ENCODE measurements around the gene GDPD3. TPM values are rescaled to one million over a fixed set of nuclear protein-coding genes. Genes with fewer than 3 reads are reported as not detected.

GDPD3 gene
- total and polyA plus RNA-seq, 2 of the 13 experiments (the other 11 are each of a cell fraction or from before 2014, with no cell fraction given): 18.7 to 20.6 TPM

- TF ChIP-seq MEF2D (CRISPR knock-in tag; IDR thresholded peaks at IDR 0.05) (peak; percentile 22; the same call in 1 of the 2 replicates), AGO2 (optimal IDR thresholded peaks at IDR 0.05; ENCODE audit: low read depth, low read length) (peak; percentile 64), ZNF720 (CRISPR knock-in tag; IDR thresholded peaks at IDR 0.05) (0 out of 2 replicates have a peak, but pooled peaks have one; percentile 53), ZNF605 (CRISPR knock-in tag; IDR thresholded peaks at IDR 0.05) (peak; percentile 60; the same call in 1 of the 2 replicates), ZBTB38 (CRISPR knock-in tag; IDR thresholded peaks at IDR 0.05) (peak; percentile 85), ZNF180 (CRISPR knock-in tag; IDR thresholded peaks at IDR 0.05; ENCODE audit: borderline replicate concordance, low read depth) (no peak), HOXD1 (CRISPR knock-in tag; IDR thresholded peaks at IDR 0.05) (0 out of 2 replicates have a peak, but pooled peaks have one; percentile 24), NRL (CRISPR knock-in tag; IDR thresholded peaks at IDR 0.05; ENCODE audit: borderline replicate concordance) (peak; percentile 60), ZNF329 (CRISPR knock-in tag; IDR thresholded peaks at IDR 0.05; ENCODE audit: low read depth) (0 out of 2 replicates have a peak, but pooled peaks have one; percentile 38), TBX2 (CRISPR knock-in tag; IDR thresholded peaks at IDR 0.05; ENCODE audit: borderline replicate concordance) (0 out of 2 replicates have a peak, but pooled peaks have one; percentile 46), AKAP8 (CRISPR knock-in tag; IDR thresholded peaks at IDR 0.05) (peak; percentile 26; the same call in 1 of the 2 replicates), PITX1 (CRISPR knock-in tag; IDR thresholded peaks at IDR 0.05) (peak; percentile 9; the same call in 1 of the 2 replicates), ZNF839 (CRISPR knock-in tag; IDR thresholded peaks at IDR 0.05; ENCODE audit: borderline replicate concordance) (peak; percentile 68; the same call in 1 of the 2 replicates), ZNF451 (CRISPR knock-in tag; IDR thresholded peaks at IDR 0.05) (peak; percentile 57; the same call in 1 of the 2 replicates)
- TF ChIP-seq, protein P1, sequence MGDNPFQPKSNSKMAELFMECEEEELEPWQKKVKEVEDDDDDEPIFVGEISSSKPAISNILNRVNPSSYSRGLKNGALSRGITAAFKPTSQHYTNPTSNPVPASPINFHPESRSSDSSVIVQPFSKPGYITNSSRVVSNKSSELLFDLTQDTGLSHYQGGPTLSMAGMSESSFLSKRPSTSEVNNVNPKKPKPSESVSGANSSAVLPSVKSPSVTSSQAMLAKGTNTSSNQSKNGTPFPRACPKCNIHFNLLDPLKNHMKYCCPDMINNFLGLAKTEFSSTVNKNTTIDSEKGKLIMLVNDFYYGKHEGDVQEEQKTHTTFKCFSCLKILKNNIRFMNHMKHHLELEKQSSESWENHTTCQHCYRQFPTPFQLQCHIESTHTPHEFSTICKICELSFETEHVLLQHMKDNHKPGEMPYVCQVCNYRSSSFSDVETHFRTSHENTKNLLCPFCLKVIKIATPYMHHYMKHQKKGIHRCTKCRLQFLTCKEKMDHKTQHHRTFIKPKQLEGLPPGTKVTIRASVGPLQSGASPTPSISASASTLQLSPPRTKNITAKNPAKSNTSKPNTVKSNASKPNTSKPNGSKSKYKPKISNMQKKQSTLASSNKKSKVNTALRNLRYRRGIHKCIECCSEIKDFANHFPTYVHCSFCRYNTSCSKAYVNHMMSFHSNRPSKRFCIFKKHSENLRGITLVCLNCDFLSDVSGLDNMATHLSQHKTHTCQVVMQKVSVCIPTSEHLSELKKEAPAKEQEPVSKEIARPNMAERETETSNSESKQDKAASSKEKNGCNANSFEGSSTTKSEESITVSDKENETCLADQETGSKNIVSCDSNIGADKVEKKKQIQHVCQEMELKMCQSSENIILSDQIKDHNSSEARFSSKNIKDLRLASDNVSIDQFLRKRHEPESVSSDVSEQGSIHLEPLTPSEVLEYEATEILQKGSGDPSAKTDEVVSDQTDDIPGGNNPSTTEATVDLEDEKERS (CRISPR knock-in tag; IDR thresholded peaks at IDR 0.05): 0 out of 2 replicates have a peak, but pooled peaks have one; percentile 18
- TF ChIP-seq, protein P2, sequence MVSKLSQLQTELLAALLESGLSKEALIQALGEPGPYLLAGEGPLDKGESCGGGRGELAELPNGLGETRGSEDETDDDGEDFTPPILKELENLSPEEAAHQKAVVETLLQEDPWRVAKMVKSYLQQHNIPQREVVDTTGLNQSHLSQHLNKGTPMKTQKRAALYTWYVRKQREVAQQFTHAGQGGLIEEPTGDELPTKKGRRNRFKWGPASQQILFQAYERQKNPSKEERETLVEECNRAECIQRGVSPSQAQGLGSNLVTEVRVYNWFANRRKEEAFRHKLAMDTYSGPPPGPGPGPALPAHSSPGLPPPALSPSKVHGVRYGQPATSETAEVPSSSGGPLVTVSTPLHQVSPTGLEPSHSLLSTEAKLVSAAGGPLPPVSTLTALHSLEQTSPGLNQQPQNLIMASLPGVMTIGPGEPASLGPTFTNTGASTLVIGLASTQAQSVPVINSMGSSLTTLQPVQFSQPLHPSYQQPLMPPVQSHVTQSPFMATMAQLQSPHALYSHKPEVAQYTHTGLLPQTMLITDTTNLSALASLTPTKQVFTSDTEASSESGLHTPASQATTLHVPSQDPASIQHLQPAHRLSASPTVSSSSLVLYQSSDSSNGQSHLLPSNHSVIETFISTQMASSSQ (IDR thresholded peaks at IDR 0.05; ENCODE audit: low read depth): no peak
- TF ChIP-seq, protein P2 (CRISPR knock-in tag; IDR thresholded peaks at IDR 0.05; ENCODE audit: borderline replicate concordance): 0 out of 2 replicates have a peak, but pooled peaks have one; percentile 2
Measured at GRCh38 chr16:30066761-30067583, 46.4 kb downstream of the GDPD3 start (continued).

Data from HepG2 (cell line).